GM18519 (cell line): Measurements from ENCODE around the gene UACA.
"Not testable (repeated sequence)": the region's sequence is repeated elsewhere in the genome, so short reads cannot be mapped to it uniquely, and the experiment has no call there.

Source experiments
- ATAC-seq: cut with Tn5 transposase; IDR thresholded peaks from one replicate; pipeline ENCODE4 v1.9.1; 2021; ENCODE audit warnings: mild to moderate bottlenecking, moderate library complexity; ENCODE audit not compliant: unreplicated experiment, low FRiP score

The UACA gene

GRCh38 chr15:70632491-70633102, 130.8 kb downstream of the UACA start:
- ATAC-seq: no peak

DNA sequence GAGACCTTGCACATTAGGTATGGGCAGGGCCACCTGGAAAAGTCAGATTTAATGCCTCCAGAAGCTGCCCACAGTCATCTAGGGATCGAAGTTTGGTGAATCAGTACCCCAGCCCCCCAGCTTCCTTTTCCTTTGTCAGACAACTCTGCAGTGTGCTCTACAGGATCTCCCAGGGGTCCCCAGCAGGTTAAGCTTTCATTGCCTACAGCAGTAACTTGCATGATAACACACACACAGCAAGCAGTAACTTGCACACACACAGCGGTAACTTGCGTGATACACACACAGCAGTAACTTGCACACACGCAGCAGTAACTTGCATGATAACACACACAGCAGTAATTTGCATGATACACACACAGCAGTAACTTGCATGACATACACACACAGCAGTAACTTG, 131.3 kb downstream of the UACA start:
- ATAC-seq: no peak

GRCh38 chr15:70629735-70630273, 133.6 kb downstream of the UACA start:
- ATAC-seq: no peak

- no peak for ATAC-seq
Measured at GRCh38 chr15:70628549-70628896, 134.8 kb downstream of the UACA start.

DNA sequence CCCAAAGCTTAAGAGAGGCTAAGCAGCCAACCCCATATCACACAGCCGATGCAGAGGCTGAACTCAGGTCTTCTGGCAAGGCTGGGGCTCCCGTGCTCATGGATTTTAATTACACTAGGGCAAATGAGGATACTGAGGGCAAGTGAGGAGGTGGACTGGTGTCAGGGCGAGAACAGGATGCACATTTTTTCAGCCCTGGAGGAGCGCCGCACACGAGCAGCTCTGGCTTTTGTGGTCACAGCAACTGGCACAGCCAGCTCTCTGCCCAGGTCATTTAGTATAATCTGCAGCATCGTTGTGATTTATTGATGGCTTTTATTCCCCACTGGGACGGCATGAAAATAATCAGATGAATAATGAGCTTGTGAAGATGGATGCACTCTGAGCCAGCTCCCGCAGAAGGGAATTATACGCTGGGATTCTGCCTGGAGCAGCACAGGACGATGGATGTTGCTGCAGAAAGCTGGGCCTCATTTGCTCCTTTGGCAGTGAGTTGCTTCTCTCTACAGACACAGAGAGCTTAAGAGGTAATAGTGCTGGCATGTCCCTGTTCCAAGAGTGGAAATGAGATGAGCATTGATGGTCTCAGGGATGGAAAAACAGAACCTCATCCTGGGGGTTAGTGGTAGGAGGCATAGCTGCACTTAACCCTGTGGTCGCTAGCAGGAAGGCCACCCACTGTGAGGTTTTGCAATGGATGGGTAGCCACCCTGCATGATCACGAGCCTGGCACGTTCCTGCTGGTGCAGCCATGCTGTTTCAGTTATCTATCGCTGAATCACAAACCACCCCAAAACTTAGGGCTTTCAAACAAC, 135.4 kb downstream of the UACA start:
- ATAC-seq: no peak

DNA sequence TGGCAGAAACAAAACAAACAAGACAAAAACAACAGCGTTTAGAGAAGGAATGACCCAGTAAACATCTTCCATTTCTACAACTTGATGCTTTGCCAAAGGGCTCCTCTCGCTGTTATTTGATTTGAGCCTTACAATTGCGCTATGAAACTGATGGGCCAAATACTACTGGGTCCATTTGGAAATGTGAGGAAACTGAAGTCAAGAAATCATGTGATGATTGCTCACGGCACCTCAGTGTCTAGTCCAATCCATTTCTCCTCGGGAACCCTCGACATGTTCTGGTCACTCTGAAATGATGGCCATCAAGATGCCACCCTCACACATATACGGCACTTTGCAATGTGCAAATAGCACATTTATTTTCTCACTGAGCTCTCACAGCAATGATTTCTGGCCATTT, 136.0 kb downstream of the UACA start:
- ATAC-seq: no peak

- ATAC-seq: no peak
Measured at GRCh38 chr15:70625438-70625837, 137.9 kb downstream of the UACA start.

- no peak for ATAC-seq
Measured at GRCh38 chr15:70625011-70625410, 138.3 kb downstream of the UACA start.

DNA sequence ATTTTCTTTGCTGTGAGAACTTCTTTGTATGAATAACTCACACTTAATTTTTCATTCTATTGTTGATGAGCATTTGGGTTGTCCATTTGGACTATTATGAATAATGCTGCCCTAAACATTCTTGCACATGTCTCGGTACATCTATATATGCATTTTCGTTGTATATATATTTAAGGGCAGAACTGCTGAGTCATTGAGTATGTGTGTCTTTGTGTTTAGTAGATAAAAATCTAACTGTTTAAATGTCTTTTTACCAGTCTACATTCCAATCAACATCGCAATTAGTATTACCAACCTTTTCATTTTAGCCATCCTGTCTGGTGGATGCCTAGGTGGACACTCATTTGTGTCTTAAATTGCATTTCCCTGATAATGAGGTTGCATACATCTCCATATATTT, 144.4 kb downstream of the UACA start:
- ATAC-seq: no peak

- ATAC-seq: no peak
Measured at GRCh38 chr15:70617911-70618287, 145.5 kb downstream of the UACA start.

GRCh38 chr15:70617076-70617910, 146.1 kb downstream of the UACA start:
- no peak for ATAC-seq

GRCh38 chr15:70616311-70616756, 147.0 kb downstream of the UACA start:
- not testable (repeated sequence) for ATAC-seq

DNA sequence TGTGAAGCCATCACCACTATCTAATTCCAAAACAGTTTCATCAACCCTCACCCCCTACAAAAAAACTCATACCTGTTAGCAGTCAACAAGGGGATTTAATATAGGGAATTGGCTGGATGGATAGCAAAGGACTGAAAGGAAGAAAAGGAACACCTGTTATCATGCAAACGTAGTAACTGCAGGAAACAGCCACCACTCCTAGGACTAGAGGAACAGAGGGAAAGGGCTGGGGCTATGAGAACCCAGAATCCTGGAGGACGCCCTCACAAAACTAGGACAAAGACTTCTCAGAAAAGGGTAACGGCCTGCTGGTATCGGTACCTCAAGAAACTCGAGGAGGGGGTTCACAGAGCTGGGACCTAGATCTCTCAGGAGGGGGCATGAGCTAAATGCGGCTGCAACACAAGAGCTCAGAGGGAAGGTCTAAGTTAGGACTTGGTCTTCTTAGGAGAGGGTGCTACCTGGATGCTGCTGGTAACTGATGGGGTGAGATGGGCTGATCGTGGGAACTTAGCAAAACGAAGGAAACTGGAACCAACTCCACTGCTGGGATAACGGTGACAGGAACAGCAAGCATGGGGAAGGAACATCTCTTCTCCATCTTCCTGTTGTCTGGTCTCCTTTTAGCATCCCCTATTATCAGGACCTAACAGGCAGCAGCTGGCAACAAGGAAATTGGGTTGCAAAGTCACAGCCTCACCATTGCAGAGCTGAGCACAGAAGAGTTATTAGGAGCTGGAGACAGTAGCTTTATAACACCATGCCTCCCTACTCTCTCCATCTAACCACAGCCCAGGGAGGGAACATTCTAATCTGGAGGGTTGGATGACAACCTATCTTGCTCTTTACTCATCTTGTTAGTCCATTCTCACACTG, 147.7 kb downstream of the UACA start:
- ATAC-seq: no peak

DNA sequence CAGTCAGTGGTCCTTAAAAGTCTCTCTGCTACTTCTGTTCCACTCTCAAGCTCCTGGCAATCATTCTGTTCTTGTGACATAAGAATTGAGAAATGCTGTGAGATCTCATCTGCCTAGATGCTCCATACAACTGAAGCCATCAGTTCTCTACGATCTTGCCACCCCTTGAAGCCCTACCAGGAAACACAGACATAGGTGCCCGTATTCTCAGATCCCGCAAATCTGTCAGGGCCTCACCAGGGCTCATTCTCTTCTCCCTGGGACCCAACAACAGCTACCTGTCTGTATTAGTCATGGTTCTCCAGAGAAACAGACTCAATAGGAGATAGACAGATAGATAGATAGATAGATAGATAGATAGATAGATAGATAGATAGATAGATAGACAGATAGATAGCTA, 149.1 kb downstream of the UACA start:
- no peak for ATAC-seq

DNA sequence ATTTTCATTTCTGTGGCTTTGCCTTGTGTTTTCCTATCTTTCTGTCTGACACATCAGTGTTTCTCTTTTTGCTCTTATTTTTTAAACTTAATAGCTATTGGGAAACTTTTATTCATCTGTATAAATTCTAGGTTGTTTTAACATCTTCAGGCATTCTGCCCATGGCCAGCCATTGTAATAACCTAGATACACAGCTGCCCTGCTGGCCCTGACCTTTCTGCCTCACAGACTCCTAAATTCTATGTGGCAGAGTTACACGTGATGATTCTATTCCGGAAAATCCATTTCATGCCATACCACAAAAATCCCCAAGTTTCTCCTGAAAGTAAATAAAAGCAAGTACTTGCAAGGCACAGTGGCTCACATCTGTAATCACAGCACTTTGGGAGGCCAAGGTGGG, 150.1 kb downstream of the UACA start:
- no peak for ATAC-seq

DNA sequence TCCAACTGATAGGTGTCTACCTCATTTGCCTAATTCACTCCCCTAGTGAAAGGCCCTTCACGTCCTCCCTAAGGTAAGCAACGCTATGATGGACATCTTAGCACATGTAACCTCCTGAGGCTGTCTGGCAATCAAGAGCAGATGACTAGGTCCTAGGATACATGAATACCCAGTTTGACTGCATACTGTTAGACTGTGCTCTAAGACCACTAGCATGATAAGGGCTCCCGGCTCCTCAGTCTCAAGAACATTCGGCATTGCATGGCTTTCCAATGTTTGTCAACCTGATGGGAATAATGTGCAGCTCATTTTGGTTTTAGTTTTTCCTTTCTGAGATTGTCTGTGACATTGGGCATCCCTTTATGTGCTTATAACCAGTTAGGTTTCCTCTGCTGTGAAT, 152.1 kb downstream of the UACA start:
- ATAC-seq: no peak

DNA sequence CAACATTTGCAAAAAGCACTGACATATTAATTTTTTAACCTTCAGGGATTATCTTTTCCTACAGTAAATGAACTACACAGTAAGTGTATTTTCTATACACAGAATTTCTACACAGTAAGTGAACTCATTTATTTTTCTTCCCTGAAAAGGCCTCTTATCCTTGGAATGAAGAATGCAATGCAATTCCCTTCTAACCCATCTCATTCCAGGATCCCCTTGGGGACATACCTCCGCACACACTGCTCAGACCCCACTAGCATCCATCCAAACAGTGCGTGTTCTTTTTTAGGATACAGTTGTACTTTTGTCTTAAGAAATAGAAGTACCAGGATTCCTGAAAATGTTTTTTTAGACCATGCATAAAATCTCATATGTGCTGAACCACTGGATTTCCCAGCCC, 152.8 kb downstream of the UACA start:
- ATAC-seq: no peak

DNA sequence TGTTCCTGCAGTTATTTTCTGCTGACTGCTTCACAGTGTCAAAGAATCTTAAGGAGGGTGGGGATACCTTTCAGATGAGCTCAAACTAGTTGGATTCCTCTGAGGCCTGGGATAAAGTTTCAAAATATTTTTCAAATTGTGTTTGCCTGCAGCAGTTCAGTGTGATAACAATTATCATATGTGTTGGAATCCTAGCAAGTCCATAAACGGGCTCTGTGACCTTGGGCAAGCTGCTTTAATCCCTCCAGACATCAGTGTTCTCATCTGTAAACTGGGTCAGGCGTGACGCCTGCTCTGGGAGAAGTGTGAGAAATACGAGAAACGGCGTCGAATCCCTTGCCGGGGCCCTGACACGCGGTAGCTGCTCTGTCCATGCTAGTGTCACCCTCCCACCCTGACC, 153.5 kb downstream of the UACA start:
- no peak for ATAC-seq

DNA sequence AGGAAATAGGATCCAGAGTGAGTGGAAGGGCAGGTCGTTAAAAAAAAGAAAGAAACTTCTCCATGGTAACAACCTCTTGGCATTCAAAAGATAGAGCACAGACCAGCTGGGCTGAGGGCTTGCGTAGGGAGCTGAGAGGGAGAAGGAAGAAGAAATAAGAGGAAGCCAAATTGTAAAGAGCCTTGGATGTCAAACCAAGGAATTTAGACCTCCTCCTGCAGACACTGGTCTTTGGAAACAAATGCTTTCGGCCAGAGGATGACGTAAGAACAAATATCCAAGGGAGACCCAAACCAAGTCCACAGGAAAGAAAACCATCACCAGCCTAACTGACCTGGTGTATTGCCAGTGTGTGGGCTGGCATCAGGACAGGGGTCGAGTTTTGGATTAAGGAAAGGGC, 155.2 kb downstream of the UACA start:
- ATAC-seq: no peak
